ENCODE measurements around the gene ARPC5L.

- TF ChIP-seq CTCF (conservative IDR thresholded peaks at IDR 0.05) (no peak), EZH2 (IDR thresholded peaks at IDR 0.05; ENCODE audit: low read depth) (no peak)
These were observed 18.4 kb upstream of the ARPC5L start for GRCh38 chr9:124843456-124844034.

All from PC-9 (cell line).